GM19351 (cell line): Measurements from ENCODE around the gene MB.
A peak's percentile ranks its signal among the peaks of the same experiment; 100 is the strongest.
"Not testable (repeated sequence)": the region's sequence is repeated elsewhere in the genome, so short reads cannot be mapped to it uniquely, and the experiment has no call there.

Source experiments
- ATAC-seq: cut with Tn5 transposase; IDR thresholded peaks from one replicate; pipeline ENCODE4 v1.9.1; 2021; ENCODE audit warnings: mild to moderate bottlenecking, moderate library complexity; ENCODE audit not compliant: unreplicated experiment

Gene MB

GRCh38 chr22:35617137-35617755, at the start of gene MB:
Gene MB (minus strand): TSS chr22:35617329. CDS start chr22:35617257, 72 bp downstream.
- ATAC-seq = no peak

GRCh38 chr22:35666699-35667098, 49.6 kb upstream of the MB start:
- ATAC-seq = not testable (repeated sequence)

- ATAC-seq = no peak
Measured at GRCh38 chr22:35664955-35665587, 47.9 kb upstream of the MB start.

- no peak for ATAC-seq
Measured at GRCh38 chr22:35663371-35663770, 46.2 kb upstream of the MB start.

GRCh38 chr22:35662914-35663313, 45.8 kb upstream of the MB start:
- no peak for ATAC-seq

GRCh38 chr22:35661464-35661863, 44.3 kb upstream of the MB start:
- no peak for ATAC-seq

GRCh38 chr22:35660291-35661127, 43.4 kb upstream of the MB start:
- ATAC-seq = no peak

- no peak for ATAC-seq
Measured at GRCh38 chr22:35657571-35658312, 40.6 kb upstream of the MB start.

- no peak for ATAC-seq
Measured at GRCh38 chr22:35656284-35656752, 39.2 kb upstream of the MB start.

GRCh38 chr22:35653824-35654223, 36.7 kb upstream of the MB start:
- ATAC-seq = no peak

GRCh38 chr22:35651085-35651484, 34.0 kb upstream of the MB start:
- no peak for ATAC-seq

- ATAC-seq = no peak
Measured at GRCh38 chr22:35649636-35650250, 32.6 kb upstream of the MB start.

- ATAC-seq = no peak
Measured at GRCh38 chr22:35649026-35649553, 32.0 kb upstream of the MB start.

GRCh38 chr22:35648066-35649025, 31.2 kb upstream of the MB start, which contains the start of gene APOL6:
Gene APOL6 (plus strand): TSS chr22:35648446. CDS start chr22:35656426, 7,980 bp downstream.
- peak; percentile 45 for ATAC-seq

- ATAC-seq = no peak
Measured at GRCh38 chr22:35645646-35646045, 28.5 kb upstream of the MB start.

GRCh38 chr22:35643991-35644390, 26.9 kb upstream of the MB start:
- ATAC-seq = no peak

- ATAC-seq = no peak
Measured at GRCh38 chr22:35642305-35642741, 25.2 kb upstream of the MB start.

GRCh38 chr22:35641494-35642120, 24.5 kb upstream of the MB start:
- no peak for ATAC-seq

GRCh38 chr22:35638410-35638809, 21.3 kb upstream of the MB start:
- ATAC-seq = no peak
